Posterior vena cava (tissue), 2 donors: ENCODE data around the gene PRMT1. TPM values are rescaled to one million over a fixed set of nuclear protein-coding genes. Genes with fewer than 3 reads are reported as not detected.
A peak's percentile ranks its signal among the peaks of the same experiment; 100 is the strongest.

ENCODE experiments used
- DNase-seq: peaks from one replicate; pipeline ENCODE4 v3.0.0-alpha.2; 2020; ENCODE audit warnings: low spot score
- intact Hi-C, 2 donors: fragments of 100-400 bp; cut with DNase I; formaldehyde crosslinking; loops; one replicate each; pipeline versions ENCODE4 v1.14.1 to v1.14.2; 2022 to 2023
- total RNA-seq, 2 donors: library from RNA; stranded (reverse); fragmentation: NEBNext Ultra II Directional; extraction: Animal tissue kit (Norgen Biotek cat#: 25700); gene quantifications; one replicate each; pipeline ENCODE4 v1.2.1, GENCODE V29; 2021
- donor health status: DM: yes; HTN: yes; CAD: no.
- donor health status: DM: yes; HTN: yes; CAD: no.

PRMT1 gene
- total RNA-seq, 2 donors from 2014 or later: 79.1 to 91.5 TPM

GRCh38 chr19:49683814-49684250, 6.8 kb downstream of the PRMT1 start:
- intact Hi-C loops: no loop called here
- DNase-seq: no peak

GRCh38 chr19:49684251-49684982, 7.3 kb downstream of the PRMT1 start:
- intact Hi-C loops: no loop called here
- DNase-seq: no peak

- no peak for DNase-seq
- intact Hi-C loops: no loop called here
These were observed 8.0 kb downstream of the PRMT1 start for GRCh38 chr19:49684983-49685553.

- no peak for DNase-seq
- intact Hi-C loops: no loop called here
These were observed 8.8 kb downstream of the PRMT1 start for GRCh38 chr19:49685845-49686332.

DNA sequence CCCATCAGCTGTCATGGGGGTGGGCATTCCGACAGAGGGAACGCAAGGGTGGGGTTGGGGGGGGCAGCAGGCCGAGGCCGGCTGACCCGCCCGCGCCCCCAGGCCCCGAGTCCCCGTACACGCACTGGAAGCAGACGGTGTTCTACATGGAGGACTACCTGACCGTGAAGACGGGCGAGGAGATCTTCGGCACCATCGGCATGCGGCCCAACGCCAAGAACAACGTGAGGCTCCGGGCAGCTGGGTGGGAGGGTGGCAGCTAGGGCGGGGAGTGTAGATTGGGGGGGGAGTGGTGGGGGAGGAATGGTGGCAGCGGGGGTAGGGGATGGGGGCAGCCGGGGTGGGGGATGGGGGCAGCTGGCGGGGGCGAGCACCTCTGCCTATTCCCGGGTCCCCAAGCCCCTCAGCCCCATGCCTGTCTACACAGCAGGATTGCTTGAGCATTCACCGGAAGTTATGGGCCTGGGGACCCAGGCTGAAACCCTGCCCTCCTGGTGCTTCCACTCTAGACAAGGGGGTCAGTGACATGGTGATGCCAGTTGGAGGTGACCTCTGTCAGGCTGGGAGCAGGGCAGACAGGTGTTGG, 9.5 kb downstream of the PRMT1 start:
- intact Hi-C loops: no loop called here

DNA sequence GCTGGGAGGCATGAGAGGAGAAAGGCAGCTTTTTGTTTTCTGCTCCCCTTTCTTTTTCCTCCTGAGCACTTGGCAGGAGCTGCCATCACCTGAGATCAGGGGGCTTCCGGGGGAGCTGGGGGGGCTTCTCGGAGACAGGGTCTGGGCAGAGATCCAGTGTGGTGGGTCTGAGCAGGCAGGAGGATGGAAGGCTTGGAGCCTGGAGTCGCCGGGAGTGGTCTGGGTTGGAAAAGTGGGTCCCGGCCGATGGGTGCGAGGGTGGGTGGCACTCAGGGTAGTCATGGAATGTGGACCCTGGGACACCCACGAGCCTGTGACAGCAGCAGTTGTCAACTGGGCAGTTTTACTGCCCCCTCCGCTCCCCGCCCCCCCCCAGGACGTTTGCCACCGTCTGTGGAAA, 10.1 kb downstream of the PRMT1 start:
- intact Hi-C loops: no loop called here
- no peak for DNase-seq

More for the DNA sequence above, 9.5 kb downstream of the PRMT1 start:
- no peak for DNase-seq

DNA sequence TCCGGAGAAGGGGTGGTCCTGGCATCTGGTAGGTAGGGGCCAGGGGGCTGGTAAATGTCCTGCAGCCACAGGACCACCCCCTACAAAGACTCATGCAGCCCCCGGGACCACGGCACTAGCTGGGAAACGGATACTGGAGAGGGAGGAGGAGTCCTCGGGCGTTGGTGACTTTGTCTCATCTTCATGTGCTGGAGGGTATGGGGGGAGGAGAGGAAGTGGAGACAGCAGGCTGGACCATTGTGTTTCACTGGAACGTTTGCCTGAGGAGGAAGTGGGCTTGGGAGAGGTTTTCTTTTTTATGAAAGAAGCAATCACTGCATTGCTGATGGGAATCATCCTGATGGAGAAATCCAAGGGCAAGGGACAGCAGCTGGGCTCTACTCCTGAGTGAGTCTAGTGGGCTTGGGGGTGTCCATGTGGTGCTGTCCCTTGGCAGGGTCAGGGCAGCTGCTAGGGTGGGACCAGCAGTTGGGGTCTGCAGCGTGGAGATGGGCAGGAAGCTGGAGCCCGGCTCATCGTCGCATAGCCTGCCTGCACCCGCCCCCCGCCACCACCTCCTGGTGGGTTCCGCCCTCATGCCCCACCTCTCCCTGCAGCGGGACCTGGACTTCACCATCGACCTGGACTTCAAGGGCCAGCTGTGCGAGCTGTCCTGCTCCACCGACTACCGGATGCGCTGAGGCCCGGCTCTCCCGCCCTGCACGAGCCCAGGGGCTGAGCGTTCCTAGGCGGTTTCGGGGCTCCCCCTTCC, 10.7 kb downstream of the PRMT1 start:
- DNase-seq: no peak
- intact Hi-C loops: no loop called here

- intact Hi-C loops: no loop called here
- no peak for DNase-seq
These were observed 11.6 kb downstream of the PRMT1 start for GRCh38 chr19:49688531-49689132.

DNA sequence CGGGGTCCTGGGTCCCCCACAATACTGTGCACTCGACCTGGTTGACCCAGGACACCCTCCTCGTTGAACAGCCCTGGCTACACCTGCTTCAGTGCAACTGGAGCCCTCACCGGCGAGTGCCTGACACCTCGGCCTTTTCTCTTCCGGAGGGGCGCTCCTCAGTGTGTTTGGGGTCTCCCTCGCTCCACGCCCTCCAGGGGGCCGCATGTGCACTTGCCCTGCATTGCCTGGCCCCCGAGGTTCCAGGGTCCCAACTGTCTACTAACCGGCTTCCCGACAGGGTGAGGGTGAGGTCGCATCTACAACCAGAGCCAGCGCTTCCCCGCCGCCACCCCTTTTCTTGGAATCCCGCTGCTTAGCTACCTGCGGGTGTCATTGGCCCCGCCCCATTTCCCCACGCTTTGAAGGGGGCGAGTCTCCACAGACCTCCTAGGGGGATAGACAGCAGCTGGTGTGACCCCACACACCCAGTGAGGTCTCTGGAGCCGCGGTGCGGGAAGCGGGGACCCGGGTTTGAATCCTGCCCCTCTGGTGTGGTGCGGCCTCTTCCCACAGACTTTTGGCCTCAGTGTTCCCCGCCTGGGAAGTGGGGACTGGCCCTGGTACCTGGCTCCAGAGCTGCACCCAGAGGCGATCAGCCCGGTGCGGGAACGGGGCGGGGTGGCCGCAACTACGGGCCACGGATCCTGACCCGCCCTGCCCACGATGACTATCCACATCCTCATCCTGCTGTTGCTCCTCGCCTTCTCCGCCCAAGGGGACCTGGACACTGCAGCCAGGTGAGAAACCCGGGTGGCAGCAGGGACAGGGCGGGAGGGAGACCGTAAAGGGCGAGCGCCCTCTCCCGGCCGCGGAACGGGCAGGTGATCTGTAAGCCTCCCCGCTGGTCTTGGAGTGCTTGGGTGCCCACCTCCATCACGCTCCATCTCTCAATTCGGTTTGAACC, 12.3 kb downstream of the PRMT1 start, which contains the start of gene ADM5:
Gene ADM5 (plus strand): TSS at position 462 of the 946 bp plus-strand sequence. CDS start 244 bp downstream, at position 706.
- no peak for DNase-seq
- intact Hi-C loops: no loop called here

DNA sequence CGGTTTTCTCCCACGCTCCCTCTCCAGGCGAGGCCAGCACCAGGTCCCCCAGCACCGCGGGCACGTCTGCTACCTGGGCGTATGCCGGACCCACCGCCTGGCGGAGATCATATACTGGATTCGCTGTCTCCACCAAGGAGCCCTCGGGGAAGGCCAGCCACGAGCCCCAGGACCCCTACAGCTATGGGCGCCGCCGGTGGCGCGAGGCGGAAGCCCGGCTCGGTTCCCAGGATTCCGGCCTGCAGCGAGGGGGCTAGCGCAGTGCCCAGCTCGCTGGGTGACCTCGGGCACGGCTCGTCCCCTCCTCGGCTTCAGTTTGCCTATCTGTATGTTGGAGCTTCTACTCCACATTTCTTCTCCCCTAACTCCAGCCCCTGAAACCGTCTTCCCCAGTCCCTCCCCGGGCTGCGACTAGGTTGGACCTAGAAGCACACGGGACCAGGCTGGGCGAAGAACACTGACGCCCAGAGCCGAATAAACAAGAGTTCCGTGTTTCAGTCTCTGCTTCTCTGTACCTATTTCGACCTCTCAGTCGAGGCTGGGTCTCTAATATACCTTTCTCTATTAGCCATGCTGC, 13.1 kb downstream of the PRMT1 start:
- intact Hi-C loops: no loop called here
- no peak for DNase-seq

DNA sequence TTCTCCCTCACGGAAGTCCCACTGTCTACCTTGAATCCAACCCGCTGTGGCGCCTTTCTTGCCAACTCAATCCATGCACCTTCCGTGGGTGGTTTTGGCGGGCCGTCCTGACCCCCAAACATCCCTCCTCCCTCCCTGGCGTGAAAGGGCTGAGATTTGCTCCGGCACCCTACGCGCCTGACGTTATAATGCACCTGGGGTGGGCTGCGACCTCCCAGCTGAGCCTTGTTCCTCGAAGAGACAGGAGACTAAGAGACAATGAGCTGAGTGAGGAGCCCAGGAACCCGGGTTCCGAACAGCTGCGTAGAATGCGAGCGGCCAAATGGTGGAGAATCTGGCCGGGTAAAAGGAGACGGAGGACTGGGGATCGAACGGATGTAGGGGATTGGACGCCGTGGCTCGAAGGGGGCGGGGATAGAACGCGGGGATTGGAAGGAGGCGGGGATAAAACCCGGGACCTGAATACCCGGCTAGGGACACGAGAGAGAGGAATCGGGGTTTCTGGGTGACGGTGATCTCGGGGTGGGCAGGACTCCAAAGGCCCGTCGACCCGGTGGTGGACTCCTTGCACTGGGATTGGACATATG, 13.7 kb downstream of the PRMT1 start, which contains the start of gene CPT1C:
Gene CPT1C (plus strand): TSS at position 461 of the 587 bp plus-strand sequence. CDS start 1,137 bp downstream, outside the sequence.
- intact Hi-C loops: no loop called here
- DNase-seq: peak; percentile 92

DNA sequence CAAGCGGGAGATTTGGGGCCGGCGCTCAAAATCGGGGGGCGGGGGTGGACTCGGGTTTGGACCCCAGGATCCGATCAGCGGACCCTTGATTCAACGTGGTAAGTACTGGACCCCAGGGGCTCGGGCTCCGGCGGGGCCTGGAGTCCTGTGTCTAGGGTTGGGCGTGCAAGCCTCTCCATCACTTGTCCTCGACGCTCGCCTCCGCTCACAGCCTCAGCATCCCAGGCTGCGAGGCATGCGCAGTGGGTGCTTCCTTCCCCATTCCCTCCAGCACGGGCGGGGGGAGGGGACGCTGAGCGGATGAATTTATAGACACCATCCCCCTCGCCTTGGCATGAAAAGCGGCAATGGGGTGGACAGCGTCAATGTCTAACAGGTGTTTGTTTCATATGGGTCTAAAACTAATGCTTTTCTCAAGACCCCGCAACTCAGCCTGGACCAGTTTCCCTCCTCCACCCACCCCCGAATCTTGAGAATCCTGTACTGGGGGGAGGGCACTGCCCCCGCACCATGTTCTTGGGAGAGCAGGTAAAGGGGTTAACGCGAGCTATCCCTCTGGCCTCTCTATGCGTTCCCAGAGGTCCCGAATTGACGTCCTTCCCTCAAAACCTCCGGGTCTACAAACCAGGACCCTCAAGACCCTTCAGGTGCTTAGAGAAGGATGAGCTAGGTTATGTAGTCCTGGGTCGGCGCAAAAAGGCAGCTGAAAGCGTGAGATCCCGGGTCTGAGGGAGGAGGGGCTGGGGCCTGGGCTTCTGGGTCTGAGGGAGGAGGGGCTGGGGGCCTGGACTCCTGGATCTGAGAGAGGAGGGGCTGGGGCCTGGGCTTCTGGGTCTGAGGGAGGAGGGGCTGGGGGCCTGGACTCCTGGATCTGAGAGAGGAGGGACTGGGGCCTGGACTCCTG, 14.4 kb downstream of the PRMT1 start:
- intact Hi-C loops: no loop called here
- no peak for DNase-seq

- intact Hi-C loops: no loop called here
- no peak for DNase-seq
These were observed 15.1 kb downstream of the PRMT1 start for GRCh38 chr19:49692147-49692506.

DNA sequence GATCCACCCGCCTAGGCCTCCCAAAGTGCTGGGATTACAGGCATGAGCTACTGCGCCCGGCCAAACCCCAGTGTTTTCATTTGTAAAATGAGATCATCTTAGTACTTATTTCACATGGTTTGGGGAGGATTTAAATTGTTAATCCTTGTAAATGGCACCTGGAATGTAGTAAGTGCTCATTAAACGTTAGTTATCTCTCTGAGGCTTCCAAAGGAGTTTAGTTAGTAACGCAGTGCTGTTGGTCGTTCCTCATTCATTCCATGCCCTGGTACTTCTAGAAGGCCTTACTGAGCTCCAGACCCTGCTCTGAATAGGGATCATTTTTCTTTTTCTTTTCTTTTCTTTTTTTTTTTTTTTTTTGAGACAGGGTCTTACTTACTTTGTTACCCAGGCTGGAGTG, 19.0 kb downstream of the PRMT1 start:
- DNase-seq: no peak
- intact Hi-C loops: no loop called here

DNA sequence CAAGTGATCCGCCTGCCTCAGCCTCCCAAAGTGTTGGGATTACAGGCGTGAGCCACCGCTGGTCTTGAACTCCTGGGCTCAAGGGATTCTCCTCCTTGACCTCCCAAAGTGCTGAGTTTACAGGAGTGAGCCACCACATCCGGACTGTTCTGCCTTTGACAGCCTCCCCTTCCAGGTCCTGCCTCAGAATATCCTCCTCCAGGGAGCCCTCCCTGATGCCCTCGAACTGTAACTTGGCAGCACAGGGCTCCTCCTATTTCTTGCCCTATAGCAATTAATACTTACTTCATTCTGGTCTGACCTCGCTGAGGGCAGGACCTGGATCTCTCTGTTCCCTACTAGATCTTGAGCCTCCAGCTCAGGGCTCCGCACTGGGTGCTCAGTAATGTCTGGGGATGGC, 19.8 kb downstream of the PRMT1 start:
- intact Hi-C loops: no loop called here
- no peak for DNase-seq

DNA sequence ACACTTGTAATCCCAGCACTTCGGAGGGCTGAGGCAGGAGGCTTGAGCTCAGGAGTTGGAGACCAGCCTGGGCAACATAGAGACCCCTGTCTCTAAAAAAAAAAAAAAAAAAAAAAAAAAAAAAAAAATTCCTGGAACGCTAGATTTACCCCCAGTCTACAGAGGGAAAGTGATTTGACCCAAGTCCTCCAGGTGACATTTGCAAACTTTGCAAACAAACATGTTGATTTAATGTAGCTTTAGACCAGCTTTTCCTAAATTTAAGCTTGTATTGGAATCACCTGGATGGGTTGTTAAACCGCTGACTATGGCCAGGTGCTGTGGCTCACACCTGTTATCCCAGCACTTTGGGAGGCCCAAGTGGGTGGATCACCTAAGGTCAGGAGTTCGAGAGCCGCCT, 22.3 kb downstream of the PRMT1 start:
- DNase-seq: no peak
- intact Hi-C loops: no loop called here

DNA sequence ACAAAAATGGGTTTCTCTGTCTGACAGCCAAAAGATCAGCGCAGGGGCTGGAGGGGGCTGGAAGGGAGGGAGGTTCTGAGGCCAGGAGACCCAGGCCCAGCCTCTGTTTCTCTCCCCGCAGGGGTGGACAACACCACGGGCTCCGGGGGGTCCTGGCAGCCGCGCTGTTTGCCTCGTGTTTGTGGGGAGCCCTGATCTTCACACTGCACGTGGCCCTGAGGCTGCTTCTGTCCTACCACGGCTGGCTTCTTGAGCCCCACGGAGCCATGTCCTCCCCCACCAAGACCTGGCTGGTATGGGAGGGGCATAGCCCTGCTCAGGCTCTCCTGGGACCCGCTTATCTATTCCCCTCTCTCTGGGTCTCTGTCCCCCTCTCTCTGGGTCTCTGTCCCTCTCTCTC, 23.5 kb downstream of the PRMT1 start:
- DNase-seq: no peak
- intact Hi-C loops: no loop called here
